ENCODE measurements around the gene KCNG2.

GRCh38 chr18:79796016-79796415, 1.7 kb upstream of the KCNG2 start:
- TF ChIP-seq SETDB1 (IDR thresholded peaks at IDR 0.05; ENCODE audit: insufficient read length, low read length) (no peak), ZXDB (tag by site-specific recombination; IDR thresholded peaks at IDR 0.05) (no peak), ZBTB26 (tag by site-specific recombination; optimal IDR thresholded peaks at IDR 0.05) (no peak), GLI4 (tag by site-specific recombination; IDR thresholded peaks at IDR 0.05) (no peak), HIC1 (tag by site-specific recombination; IDR thresholded peaks at IDR 0.05) (no peak), ZNF174 (tag by site-specific recombination; IDR thresholded peaks at IDR 0.05) (no peak), ZNF391 (tag by site-specific recombination; IDR thresholded peaks at IDR 0.05; ENCODE audit: borderline replicate concordance, low read depth) (no peak), ZBTB17 (tag by site-specific recombination; IDR thresholded peaks at IDR 0.05) (no peak)
